SK-N-SH (cell line): ENCODE measurements around the gene RCBTB2. TPM values are rescaled to one million over a fixed set of nuclear protein-coding genes. Genes with fewer than 3 reads are reported as not detected.

ENCODE experiments used
- CTCF ChIA-PET: fragments of 300-600, 350-600 bp; formaldehyde crosslinking; extraction: SDS; loops from one replicate; lab custom pipeline; 2021; lab: Yijun Ruan, JAX
- POLR2A ChIA-PET: fragments of 350-600 bp; sonication (Branson Sonifier 250); formaldehyde crosslinking; extraction: SDS; loops from one replicate; lab custom pipeline; 2020; ENCODE audit warnings: antibody characterized with exemption, inconsistent platforms; lab: Yijun Ruan, JAX
- DNase-seq: peaks from one replicate; pipeline ENCODE4 v3.0.0; 2012
- H2AFZ ChIP-seq: fragments of 200-600 bp; sonication (generic); 2 replicates; pipeline ENCODE4 v1.8.1; 2016; ENCODE audit warnings: antibody characterized with exemption, mild to moderate bottlenecking, low read depth
- H3F3A ChIP-seq: fragments of 200-600 bp; sonication (generic); replicated peaks from 2 replicates; pipeline ENCODE3; 2016; ENCODE audit warnings: antibody characterized with exemption, mild to moderate bottlenecking; ENCODE audit not compliant: insufficient read depth
- H3K27ac ChIP-seq, 2 experiments: fragments of 200-500 bp in 1 of 2; fragments of 200-600 bp in 1 of 2; sonication (Bioruptor generic) in 1 of 2; sonication (generic), shearing (Covaris generic) in 1 of 2; 2 replicates each; pipeline versions ENCODE4 v1.5.1 to v1.6.1; 2014 to 2016; ENCODE audit warnings: low read depth in 2 of 2, inconsistent platforms in 1 of 2, low read length in 1 of 2, mild to moderate bottlenecking in 1 of 2, mixed read lengths in 1 of 2
- H3K27me3 ChIP-seq: fragments of 200-600 bp; sonication (generic), shearing (Covaris generic); 2 replicates; pipeline ENCODE4 v1.6.1; 2016; ENCODE audit warnings: mixed run types; ENCODE audit not compliant: insufficient read depth
- H3K36me3 ChIP-seq, 2 experiments: fragments of 200-500 bp in 1 of 2; fragments of 200-600 bp in 1 of 2; sonication (Bioruptor generic) in 1 of 2; sonication (generic) in 1 of 2; replicated peaks in 1 of 2; 2 replicates each; pipeline versions ENCODE3 to v1.5.1; 2014 to 2016; ENCODE audit warnings: low read length in 1 of 2, mild to moderate bottlenecking in 1 of 2; ENCODE audit not compliant: insufficient read depth in 2 of 2, control insufficient read depth in 1 of 2
- H3K4me1 ChIP-seq, 2 experiments: fragments of 200-500 bp in 1 of 2; fragments of 200-600 bp in 1 of 2; sonication (Bioruptor generic) in 1 of 2; sonication (generic), shearing (Covaris generic) in 1 of 2; 2 replicates each; pipeline versions ENCODE4 v1.5.1 to v1.6.1; 2014 to 2016; ENCODE audit warnings: low read depth in 1 of 2, low read length in 1 of 2, mixed run types in 1 of 2; ENCODE audit not compliant: insufficient read depth in 2 of 2, control insufficient read depth in 1 of 2
- H3K4me2 ChIP-seq: fragments of 200-600 bp; sonication (generic), shearing (Covaris generic); 2 replicates; pipeline ENCODE4 v1.6.1; 2017; ENCODE audit warnings: mixed run types
- H3K4me3 ChIP-seq, 2 experiments: fragments of 200-500 bp in 1 of 2; fragments of 200-600 bp in 1 of 2; sonication (Bioruptor generic) in 1 of 2; sonication (generic), shearing (Covaris generic) in 1 of 2; 2 replicates each; pipeline versions ENCODE4 v1.5.1 to v1.8.1; 2014 to 2016; ENCODE audit warnings: low read depth in 2 of 2, inconsistent platforms in 1 of 2, low read length in 1 of 2, mild to moderate bottlenecking in 1 of 2, mixed read lengths in 1 of 2, moderate library complexity in 1 of 2
- H3K79me2 ChIP-seq: fragments of 200-600 bp; sonication (generic); 2 replicates; pipeline ENCODE4 v1.8.1; 2017; ENCODE audit warnings: mild to moderate bottlenecking; ENCODE audit not compliant: insufficient read depth
- H3K9ac ChIP-seq: fragments of 200-600 bp; sonication (generic); 2 replicates; pipeline ENCODE4 v1.6.1; 2017; ENCODE audit warnings: mixed run types
- H3K9me2 ChIP-seq: fragments of 200-600 bp; sonication (generic); 2 replicates; pipeline ENCODE4 v1.6.1; 2017; ENCODE audit warnings: mixed run types
- H3K9me3 ChIP-seq: fragments of 200-600 bp; sonication (generic); 2 replicates; pipeline ENCODE4 v1.6.1; 2017; ENCODE audit warnings: mixed run types, mild to moderate bottlenecking, moderate library complexity
- H4K20me1 ChIP-seq: fragments of 200-600 bp; sonication (generic); 2 replicates; pipeline ENCODE4 v1.6.1; 2017; ENCODE audit warnings: mild to moderate bottlenecking, mixed run types; ENCODE audit not compliant: insufficient read depth
- EZH2phosphoT487 ChIP-seq: fragments of 200-600 bp; sonication (generic); IDR thresholded peaks from 2 replicates; pipeline ENCODE4 v1.6.1; 2017; ENCODE audit warnings: low read depth, mixed run types, mild to moderate bottlenecking, antibody characterized with exemption, moderate library complexity, borderline replicate concordance
- GATA2 ChIP-seq: sonication (generic); formaldehyde crosslinking; IDR thresholded peaks from 2 replicates; pipeline ENCODE4 v1.5.0; 2020; ENCODE audit warnings: mild to moderate bottlenecking, missing genetic modification reagents
- MEF2A ChIP-seq: IDR thresholded peaks from 2 replicates; pipeline ENCODE4 v1.4.0; 2012; ENCODE audit warnings: low read depth, borderline replicate concordance
- MXI1 ChIP-seq: IDR thresholded peaks from 2 replicates; pipeline ENCODE4 v1.6.1; 2012; ENCODE audit warnings: mild to moderate bottlenecking, low read depth, low read length, improper control_type of control experiment
- POLR2AphosphoS5 ChIP-seq: IDR thresholded peaks from 2 replicates; pipeline ENCODE4 v1.6.1; 2012; ENCODE audit warnings: low read depth, low read length
- RCOR1 ChIP-seq: fragments of 150-350 bp; IDR thresholded peaks from 2 replicates; pipeline ENCODE4 v1.6.1; 2017; ENCODE audit warnings: antibody characterized with exemption, low read length
- REST ChIP-seq: IDR thresholded peaks from 2 replicates; pipeline ENCODE4 v1.6.1; 2012; ENCODE audit warnings: mild to moderate bottlenecking, low read depth, low read length, moderate library complexity
- RXRA ChIP-seq: IDR thresholded peaks from 2 replicates; pipeline ENCODE4 v1.4.0; 2012; ENCODE audit warnings: low read depth, mild to moderate bottlenecking, borderline replicate concordance
- TAF1 ChIP-seq: IDR thresholded peaks from 2 replicates; pipeline ENCODE4 v1.6.1; 2012; ENCODE audit warnings: low read depth, mild to moderate bottlenecking, low read length, moderate library complexity, borderline replicate concordance
- USF2 ChIP-seq: fragments of 150-350 bp; IDR thresholded peaks from 2 replicates; pipeline ENCODE4 v1.6.1; 2017; ENCODE audit warnings: antibody characterized with exemption, low read length, low read depth, borderline replicate concordance
- ZBTB33 ChIP-seq: IDR thresholded peaks from 2 replicates; pipeline ENCODE4 v1.4.0; 2012; ENCODE audit warnings: low read depth, borderline replicate concordance
- WGBS: methylation state at CpG from one replicate; pipeline ENCODE4 v1.1.6; 2017; ENCODE audit warnings: low lambda C conversion rate; 5-methylcytosine and 5-hydroxymethylcytosine counted together
- polyA plus RNA-seq, 3 experiments: library from polyadenylated mRNA; depleted of rRNA; stranded (reverse); fragments of >200 nt; gene quantifications; 2 replicates each; pipeline ENCODE4 v1.2.3, GENCODE V29; 2012
- TF ChIP-seq, protein P1 (sequence below): IDR thresholded peaks from 2 replicates; pipeline ENCODE4; 2012
- TF ChIP-seq, protein P2 (sequence below): fragments of 150-350 bp; IDR thresholded peaks from 2 replicates; pipeline ENCODE4 v1.6.1; 2016; ENCODE audit warnings: mild to moderate bottlenecking, low read depth, low read length

Gene RCBTB2
- polyA plus RNA-seq, 1 of the 3 experiments (the other 2 are of a cell fraction), result 2.8 TPM

GRCh38 chr13:48559638-48560320 lies 26.9 kb upstream of the RCBTB2 start (continued):
- TF ChIP-seq MEF2A (no peak), GATA2 (CRISPR knock-in tag) (no peak)

DNA sequence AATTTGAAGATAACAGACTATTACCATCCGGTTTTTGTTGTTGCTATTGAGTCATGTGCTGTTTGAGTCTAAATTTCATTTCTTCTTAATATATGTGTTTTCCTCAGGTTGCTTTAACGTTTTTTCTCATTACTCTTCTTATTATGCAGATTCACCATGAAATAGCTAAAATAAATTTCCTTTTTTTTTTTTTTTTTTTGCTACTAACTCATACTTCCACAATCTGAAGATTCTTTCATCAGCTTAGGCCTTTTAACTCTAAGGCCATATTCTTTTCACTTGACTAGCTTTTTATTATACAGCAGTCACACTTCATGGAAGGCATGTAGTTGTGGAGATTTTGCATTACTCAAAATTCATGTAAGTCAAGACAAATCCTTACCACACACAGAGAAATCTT lies 23.9 kb upstream of the RCBTB2 start:
- Histone ChIP-seq H3F3A (peaks cover 7% of the 10 kb centered on the region), H3K9me3 (peaks cover 25% of the 10 kb centered on the region), H3K27me3 (no peaks in the 10 kb centered on the region), H3K9ac (no peak overlapping the region), H3K4me1 (peaks cover 0 to 3% of the 10 kb centered on the region in 2 experiments; a peak in 2 of 4 replicates), H3K79me2 (no peaks in the 10 kb centered on the region), H3K27ac (no peak overlapping the region), H4K20me1 (no peaks in the 10 kb centered on the region), H2AFZ (no peak overlapping the region), H3K9me2 (0 out of 2 replicates have a peak, but pooled peaks cover 4% of the 10 kb centered on the region), H3K36me3 (peaks cover 0 to 3% of the 10 kb centered on the region in 2 experiments), H3K4me3 (no peak overlapping the region), H3K4me2 (no peak overlapping the region)
- DNase-seq, result no peak
- TF ChIP-seq, protein P1, sequence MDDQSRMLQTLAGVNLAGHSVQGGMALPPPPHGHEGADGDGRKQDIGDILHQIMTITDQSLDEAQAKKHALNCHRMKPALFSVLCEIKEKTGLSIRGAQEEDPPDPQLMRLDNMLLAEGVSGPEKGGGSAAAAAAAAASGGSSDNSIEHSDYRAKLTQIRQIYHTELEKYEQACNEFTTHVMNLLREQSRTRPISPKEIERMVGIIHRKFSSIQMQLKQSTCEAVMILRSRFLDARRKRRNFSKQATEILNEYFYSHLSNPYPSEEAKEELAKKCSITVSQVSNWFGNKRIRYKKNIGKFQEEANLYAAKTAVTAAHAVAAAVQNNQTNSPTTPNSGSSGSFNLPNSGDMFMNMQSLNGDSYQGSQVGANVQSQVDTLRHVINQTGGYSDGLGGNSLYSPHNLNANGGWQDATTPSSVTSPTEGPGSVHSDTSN, result no peak
- TF ChIP-seq TAF1 (no peak), MXI1 (no peak), EZH2phosphoT487 (no peak), RXRA (no peak)
- WGBS, result 50% methylated on average over 2 of the region's 2 CpGs
- CTCF ChIA-PET, result no interaction called here
- POLR2A ChIA-PET, result no interaction called here

- Histone ChIP-seq H3K9me3 (peaks cover 25% of the 10 kb centered on the region), H3K4me3 (no peak overlapping the region), H3K4me2 (no peak overlapping the region), H4K20me1 (no peaks in the 10 kb centered on the region), H3F3A (peaks cover 7% of the 10 kb centered on the region), H2AFZ (no peak overlapping the region), H3K9ac (no peak overlapping the region), H3K36me3 (peaks cover 0 to 3% of the 10 kb centered on the region in 2 experiments), H3K4me1 (no peaks in the 10 kb centered on the region), H3K27ac (no peak overlapping the region), H3K27me3 (no peaks in the 10 kb centered on the region), H3K79me2 (no peaks in the 10 kb centered on the region), H3K9me2 (0 out of 2 replicates have a peak, but pooled peaks cover 4% of the 10 kb centered on the region)
- ChIA-PET POLR2A (no interaction called here), CTCF (interaction anchor here (1.0 kb wide), 1 partner anchor 17 kb away, joined by 3 read pairs; no protein-coding TSS in a partner anchor)
- DNase-seq, result no peak
- no peak for TF ChIP-seq ZBTB33
- TF ChIP-seq TAF1, result no peak
- no peak for TF ChIP-seq REST
- TF ChIP-seq RCOR1, result no peak
- TF ChIP-seq, protein P1, result no peak
- TF ChIP-seq POLR2AphosphoS5, result no peak
- TF ChIP-seq, protein P2, sequence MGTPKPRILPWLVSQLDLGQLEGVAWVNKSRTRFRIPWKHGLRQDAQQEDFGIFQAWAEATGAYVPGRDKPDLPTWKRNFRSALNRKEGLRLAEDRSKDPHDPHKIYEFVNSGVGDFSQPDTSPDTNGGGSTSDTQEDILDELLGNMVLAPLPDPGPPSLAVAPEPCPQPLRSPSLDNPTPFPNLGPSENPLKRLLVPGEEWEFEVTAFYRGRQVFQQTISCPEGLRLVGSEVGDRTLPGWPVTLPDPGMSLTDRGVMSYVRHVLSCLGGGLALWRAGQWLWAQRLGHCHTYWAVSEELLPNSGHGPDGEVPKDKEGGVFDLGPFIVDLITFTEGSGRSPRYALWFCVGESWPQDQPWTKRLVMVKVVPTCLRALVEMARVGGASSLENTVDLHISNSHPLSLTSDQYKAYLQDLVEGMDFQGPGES, result no peak
- no peak for TF ChIP-seq USF2
Measured at GRCh38 chr13:48555441-48555840, 22.6 kb upstream of the RCBTB2 start.
